ENCODE data around the gene ARHGEF25. TPM values are rescaled to one million over a fixed set of nuclear protein-coding genes. Genes with fewer than 3 reads are reported as not detected.

The ARHGEF25 gene
- total RNA-seq, 4 donors from 2014 or later, result 14.7 to 28.8 (median 20.0) TPM

GRCh38 chr12:57628280-57629191 lies 17.3 kb downstream of the ARHGEF25 start:
- DNase-seq (ENCODE audit: low spot score) (no peak), ATAC-seq (ENCODE audit: low FRiP score) (no peak)
- no peak for TF ChIP-seq CTCF (IDR thresholded peaks at IDR 0.05)

- no peak for TF ChIP-seq CTCF (IDR thresholded peaks at IDR 0.05)
- no peak for DNase-seq (ENCODE audit: low spot score)
Measured at GRCh38 chr12:57629897-57630471, 18.7 kb downstream of the ARHGEF25 start.

GRCh38 chr12:57630891-57631433 lies 19.7 kb downstream of the ARHGEF25 start:
- TF ChIP-seq CTCF (IDR thresholded peaks at IDR 0.05), result no peak
- no peak for DNase-seq (ENCODE audit: low spot score)
- ATAC-seq (ENCODE audit: low FRiP score), result no peak

More at GRCh38 chr12:57629897-57630471, 18.7 kb downstream of the ARHGEF25 start:
- ATAC-seq (ENCODE audit: low FRiP score), result no peak

GRCh38 chr12:57631566-57632072 lies 20.4 kb downstream of the ARHGEF25 start:
- ATAC-seq (ENCODE audit: low FRiP score) (no peak), DNase-seq (ENCODE audit: low spot score) (no peak)
- TF ChIP-seq CTCF (IDR thresholded peaks at IDR 0.05), result no peak

GRCh38 chr12:57632073-57632957 lies 21.1 kb downstream of the ARHGEF25 start:
- peak; percentile 23 for ATAC-seq (ENCODE audit: low FRiP score)
- no peak for TF ChIP-seq CTCF (IDR thresholded peaks at IDR 0.05)
- no peak for DNase-seq (ENCODE audit: low spot score)

All from omental fat pad (tissue), 4 donors.